Endothelial cell of hepatic sinusoid (primary cell): Measurements from ENCODE around the gene SLC22A3.
"Not testable (repeated sequence)": the region's sequence is repeated elsewhere in the genome, so short reads cannot be mapped to it uniquely, and the experiment has no call there.

Experiments used
- in situ Hi-C: cut with HindIII; loops from 2 replicates; pipeline ENCODE4 v1.10.0; 2017; ENCODE audit warnings: low sequenced_read_pairs

SLC22A3 gene

DNA sequence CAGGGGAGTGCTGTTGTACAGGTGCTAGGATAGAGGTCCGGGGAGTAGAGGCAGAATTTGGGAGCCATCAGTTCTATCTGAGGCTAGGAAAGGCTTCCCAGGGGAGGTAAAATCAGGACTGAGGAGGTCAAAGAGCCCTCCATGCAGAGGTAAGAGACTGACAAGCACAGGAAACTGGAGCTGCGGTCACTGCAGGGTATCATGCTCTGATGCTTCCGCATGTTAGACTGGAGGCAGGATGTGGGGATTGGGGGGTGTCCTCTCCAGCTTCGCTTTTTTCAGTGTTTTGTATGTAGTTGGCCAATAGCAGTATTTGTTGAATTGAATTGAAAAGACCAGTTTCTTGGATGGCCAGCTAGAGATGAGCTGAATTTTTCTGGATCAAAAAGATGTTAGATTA lies 87.8 kb downstream of the SLC22A3 start:
- in situ Hi-C loops, result loop anchor here (5.0 kb wide), 1 partner anchor 66 kb away; no protein-coding TSS in a partner anchor

DNA sequence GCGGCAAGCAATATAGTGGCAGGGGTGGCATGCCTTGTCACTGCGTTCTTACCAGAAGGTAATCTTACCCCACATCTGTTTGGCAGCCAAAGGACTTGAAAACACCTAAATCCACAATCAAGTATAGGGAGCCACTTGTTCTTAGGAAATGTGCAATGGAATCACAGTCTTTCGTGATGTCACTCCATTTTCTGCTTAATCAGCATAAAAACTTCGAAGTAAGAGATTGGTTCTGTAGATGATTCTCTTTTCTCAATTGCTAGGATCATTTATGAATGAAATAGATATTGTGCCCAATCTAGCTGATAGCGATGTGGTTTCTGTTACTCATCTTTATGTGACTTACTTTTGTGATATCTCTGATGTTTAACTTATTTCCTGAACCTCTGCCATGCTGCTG lies 89.0 kb downstream of the SLC22A3 start:
- in situ Hi-C loops, result loop anchor here (5.0 kb wide), 1 partner anchor 65 kb away; no protein-coding TSS in a partner anchor

DNA sequence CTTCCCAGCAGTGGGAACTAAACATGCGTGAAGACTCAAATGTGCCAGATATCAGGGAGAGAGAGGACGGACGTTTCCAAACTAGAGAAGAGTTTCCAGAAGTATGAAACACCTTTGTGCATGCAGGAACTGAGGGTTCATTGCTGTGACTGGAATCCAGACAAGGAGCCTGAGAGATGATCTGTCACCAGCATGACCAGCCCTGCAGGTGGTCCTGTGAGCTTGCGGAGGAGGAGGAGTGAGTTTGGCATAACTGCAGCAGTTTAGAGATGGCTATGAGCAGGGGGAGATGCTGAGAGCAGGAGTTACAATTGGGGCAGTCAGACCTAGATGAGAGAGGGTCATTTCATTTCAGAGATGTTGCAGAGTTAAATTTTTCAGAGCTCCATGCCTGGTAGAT lies 89.6 kb downstream of the SLC22A3 start:
- in situ Hi-C loops, result loop anchor here (5.0 kb wide), 1 partner anchor 65 kb away; no protein-coding TSS in a partner anchor

DNA sequence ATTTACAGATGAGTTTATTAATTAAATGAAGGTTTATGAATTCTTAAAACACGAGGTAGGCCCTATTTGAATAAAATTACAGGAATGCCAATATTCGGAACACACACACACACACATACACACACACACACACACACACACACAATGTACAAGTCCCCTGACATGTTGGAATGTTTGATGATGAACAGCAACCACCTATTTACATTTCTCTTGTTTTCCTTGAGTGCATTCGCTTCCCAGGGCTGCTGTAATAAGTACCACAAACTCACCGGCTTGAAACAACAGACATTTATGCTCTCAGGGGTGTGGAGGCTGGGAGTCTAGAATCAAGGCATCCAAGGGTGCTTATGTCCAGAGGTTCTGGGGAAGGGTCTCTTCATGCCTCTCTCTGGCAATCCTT lies 90.3 kb downstream of the SLC22A3 start:
- in situ Hi-C loops, result loop anchor here (5.0 kb wide), 1 partner anchor 64 kb away; no protein-coding TSS in a partner anchor

DNA sequence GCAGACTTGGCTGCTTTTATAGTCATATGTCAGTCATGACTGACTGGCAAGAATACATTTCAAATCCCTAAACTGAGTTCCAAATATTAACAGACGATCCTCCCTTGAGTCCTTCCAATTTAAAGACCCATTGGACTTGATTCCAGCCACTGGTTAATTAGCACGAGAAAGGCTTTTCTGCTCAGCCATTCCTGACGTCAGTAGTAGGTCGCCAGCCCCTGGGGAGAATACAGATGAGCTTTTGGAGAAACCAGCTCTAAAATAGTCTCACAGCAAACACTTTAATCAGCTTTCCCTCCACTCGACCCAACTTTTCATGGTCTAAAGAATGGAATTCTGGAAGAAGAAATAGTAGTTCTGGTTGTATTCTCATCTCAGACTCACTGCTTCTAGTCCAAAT lies 91.6 kb downstream of the SLC22A3 start:
- in situ Hi-C loops, result loop anchor here (5.0 kb wide), 1 partner anchor 63 kb away; no protein-coding TSS in a partner anchor

DNA sequence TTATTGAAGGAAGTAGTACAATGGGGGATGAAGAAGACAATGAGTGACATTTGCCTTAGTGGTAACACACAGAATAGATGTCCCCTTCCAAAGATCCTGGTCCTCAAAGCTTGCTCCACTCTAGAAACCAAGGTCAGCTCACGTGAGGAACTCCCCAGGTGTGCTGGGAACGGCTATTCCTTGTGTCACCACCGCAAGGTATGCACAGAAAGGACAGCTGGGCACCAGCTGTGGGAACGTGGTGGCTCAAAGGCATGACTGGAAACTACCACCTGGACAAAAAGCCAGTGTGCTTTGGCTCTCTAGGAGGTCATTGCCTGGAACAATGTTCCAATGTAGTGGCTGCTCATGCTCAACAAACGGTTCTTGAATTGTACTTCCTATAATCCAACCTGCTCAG lies 94.0 kb downstream of the SLC22A3 start:
- in situ Hi-C loops, result no loop called here

DNA sequence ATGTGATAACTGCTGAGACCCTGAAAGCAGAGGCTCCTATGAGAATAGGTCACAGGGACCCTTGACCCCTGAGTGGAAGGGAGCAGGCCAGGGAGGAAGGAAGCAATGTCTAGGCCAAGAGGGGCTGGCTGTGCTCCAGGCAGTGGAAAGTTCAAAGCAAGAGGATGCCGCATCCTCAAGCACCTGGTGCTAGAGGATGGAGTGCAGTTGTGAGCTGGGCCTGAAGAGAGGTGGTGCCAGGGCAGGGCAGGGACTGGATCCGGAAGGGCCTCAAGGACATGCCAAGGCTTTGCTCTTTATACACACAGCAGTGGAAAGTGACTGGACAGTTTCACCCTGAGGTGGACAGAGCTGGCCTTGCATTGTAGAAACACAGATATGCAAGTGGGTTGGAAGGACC lies 97.0 kb downstream of the SLC22A3 start:
- in situ Hi-C loops, result no loop called here

DNA sequence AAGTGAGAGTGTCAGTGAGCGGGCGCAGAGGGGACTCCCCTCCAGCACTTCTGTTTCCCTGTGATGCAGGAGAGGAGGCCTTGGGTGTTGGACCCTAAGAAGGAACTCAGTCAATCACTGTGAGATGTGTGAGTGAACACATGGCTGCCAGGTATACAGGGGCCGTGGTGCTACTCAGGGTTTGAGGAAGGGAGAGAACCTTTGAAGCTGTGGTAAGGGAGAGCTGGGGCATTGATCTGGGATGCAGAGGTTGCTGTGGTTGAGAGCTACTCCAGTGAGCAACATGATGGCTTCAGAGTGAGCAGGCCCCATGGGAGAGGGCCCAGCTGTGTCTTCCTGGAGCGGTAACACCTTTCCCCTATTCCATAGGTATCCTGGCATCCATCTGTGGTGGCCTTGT lies 99.2 kb downstream of the SLC22A3 start:
- in situ Hi-C loops, result no loop called here

DNA sequence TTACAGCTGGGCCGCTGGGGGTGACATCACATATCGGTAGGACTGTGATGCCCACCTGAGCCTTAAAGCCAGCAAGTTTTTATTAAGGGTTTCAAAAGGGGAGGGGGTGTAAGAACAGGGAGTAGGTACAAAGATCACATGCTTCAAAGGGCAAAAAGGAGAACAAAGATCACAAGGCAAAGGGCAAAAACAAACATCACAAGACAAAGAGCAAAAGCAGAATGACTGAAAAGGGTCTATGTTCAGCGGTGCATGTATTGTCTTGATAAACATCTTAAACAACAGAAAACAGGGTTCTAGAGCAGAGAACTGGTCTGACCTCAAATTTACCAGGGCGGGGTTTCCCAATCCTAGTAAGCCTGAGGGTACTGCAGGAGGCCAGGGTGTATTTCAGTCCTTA lies 101.6 kb downstream of the SLC22A3 start:
- in situ Hi-C loops, result not testable (repeated sequence)

DNA sequence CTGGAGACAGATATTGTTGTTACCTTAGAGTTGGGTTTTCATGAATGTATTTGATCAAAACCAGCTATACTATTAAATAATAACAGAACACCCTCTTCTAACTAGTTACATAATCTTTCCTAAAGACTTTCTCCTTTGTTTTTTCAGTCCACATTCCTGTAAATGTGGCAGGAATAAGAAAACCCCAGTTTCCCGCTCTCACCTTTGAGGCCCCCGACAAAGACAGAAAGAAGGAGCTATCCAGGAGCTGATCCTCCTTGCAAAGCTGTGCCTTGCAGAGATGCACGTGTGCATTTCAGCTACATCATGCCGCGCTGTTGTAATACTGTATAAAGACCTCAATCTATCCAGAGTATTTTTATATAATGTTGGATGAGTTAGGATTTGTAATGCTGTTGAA lies 102.7 kb downstream of the SLC22A3 start:
- in situ Hi-C loops, result no loop called here

DNA sequence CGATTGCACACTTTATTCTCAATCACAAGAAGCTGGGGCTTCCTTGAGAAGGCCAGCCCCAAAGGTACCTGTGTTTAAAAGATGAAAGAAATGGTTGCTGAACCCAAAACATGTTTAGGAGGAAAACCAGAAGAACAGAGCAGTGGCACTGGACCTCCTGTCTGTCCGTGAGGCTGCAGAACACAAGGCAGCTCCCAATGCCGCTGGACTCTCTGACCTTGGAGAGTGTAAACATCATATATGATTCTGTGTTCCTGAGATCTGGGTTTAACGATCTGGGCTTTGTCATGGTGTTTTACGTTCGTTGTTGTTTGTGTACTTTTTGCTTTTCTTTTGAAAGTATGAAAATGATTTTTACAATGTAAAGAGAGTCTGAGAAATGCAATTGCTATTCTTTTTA lies 106.1 kb downstream of the SLC22A3 start:
- in situ Hi-C loops, result no loop called here

DNA sequence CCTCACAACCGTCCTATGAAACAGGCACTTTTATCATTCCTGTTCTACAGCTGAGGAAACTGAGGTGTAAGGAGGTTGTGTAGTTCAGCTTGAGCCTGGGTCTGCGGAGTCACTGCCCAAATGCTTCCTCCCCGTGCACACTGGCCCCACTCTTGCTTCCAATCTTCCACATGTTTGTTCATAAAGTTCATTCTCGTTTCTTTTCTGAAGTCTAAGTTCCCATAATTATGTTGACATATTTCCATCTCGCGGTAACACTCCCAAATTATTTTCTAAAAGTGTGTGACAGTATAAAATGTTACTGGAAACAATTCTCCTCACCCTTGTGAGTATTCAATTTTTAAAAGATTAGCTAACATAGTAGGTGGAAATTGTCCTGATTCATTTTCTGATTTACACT lies 106.9 kb downstream of the SLC22A3 start:
- in situ Hi-C loops, result no loop called here

DNA sequence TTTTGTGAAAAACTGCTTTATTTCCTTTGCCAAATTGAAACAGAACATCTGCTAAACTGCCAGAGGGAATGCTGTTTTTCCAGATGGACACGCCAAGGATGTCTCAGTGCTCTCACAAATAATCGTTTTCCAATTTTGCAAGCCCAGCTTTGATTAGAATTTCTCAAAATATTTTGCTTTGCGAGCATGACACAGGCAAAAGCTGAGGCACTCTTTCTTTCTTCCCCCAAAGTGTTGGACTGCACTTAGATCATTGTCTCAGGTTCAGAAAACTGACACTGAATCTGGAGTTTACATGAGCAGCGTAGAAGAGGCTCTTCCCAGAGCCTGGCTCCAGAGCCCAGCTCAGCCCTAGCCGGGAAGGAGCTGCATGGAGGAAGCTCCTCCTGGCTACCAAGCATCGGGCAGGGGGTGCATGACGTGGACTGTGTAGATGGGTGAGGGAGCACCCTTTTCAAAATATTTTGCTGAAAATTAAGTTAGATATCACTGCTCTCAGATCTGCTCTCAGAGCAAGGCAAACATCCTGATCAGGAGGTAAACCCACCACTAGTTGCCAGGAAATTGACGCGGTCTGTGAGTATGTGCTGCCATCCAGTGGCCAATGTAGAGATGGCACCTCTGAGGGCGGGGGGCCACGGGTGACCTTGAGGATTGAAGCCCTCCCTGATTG lies 107.5 kb downstream of the SLC22A3 start:
- in situ Hi-C loops, result no loop called here

DNA sequence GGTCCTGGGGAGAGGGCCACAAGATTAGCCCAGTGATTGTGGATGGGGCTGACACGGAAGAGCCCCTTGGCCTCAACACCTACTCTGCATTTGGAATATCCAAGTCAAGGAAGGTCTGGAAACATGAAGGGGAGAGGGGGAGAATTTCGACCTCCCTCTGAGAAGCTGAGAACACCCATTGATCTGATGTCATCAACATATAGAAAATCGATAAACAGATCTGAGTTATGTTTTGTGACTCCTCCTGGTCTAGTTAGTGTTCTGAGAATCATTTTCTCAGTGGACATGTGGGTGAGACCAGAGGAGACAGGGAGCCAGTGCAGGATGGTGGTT lies 108.0 kb downstream of the SLC22A3 start:
- in situ Hi-C loops, result no loop called here

DNA sequence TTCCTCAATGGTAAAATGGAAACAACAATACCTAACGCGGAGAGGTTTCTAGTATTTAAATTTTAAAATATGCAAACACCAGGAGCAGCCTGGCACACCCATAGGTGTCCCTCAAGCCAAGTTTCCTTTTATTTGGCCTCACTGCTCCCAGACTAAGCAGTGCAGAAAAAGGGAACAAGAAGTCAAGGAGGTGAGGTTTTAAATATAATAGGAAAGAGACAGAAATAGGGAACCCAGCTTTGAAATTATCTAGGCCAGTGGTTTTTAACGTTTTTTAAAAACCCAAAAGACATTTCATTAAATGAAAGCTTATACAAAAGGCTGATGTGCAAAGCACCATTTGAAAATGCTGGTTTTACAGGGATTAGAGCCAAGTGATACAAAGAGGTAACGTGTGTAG lies 109.6 kb downstream of the SLC22A3 start:
- in situ Hi-C loops, result no loop called here

DNA sequence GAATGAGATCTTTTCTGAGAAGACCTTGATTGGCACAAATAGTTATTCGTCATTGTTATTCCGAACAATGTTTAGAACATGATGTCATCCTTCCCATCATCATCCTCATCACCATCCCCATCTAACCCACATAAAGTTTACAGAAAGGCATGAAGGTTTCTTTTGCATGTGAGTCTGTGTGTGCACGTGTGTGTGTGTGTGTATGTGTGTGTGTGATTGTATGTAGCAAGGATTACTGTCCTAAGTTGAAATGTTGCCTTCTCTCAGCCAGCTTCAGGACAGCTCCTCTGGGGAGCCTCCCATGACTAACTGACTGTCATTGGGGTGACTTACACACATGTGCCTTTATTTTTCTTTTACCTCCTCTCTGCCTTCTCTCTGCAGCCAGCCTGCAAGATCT lies 113.5 kb downstream of the SLC22A3 start:
- in situ Hi-C loops, result no loop called here

DNA sequence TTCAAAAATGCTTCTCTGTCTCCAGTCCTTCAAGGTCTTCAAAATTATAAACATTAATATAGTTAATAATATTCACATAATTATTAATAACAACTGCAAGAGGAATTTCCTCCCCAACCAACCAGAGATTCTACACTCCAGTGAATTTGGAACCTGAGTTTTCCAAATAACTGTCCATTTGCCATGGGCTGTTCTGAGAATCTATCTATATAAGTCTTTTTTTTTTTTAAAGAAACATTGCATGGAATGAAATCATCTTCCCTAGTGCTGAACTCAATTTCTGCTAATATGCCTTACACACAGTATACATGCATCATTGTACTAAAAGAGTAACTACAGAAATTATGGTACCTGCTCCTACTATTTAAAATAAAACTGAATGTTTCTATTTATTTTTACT lies 113.9 kb downstream of the SLC22A3 start:
- in situ Hi-C loops, result no loop called here

DNA sequence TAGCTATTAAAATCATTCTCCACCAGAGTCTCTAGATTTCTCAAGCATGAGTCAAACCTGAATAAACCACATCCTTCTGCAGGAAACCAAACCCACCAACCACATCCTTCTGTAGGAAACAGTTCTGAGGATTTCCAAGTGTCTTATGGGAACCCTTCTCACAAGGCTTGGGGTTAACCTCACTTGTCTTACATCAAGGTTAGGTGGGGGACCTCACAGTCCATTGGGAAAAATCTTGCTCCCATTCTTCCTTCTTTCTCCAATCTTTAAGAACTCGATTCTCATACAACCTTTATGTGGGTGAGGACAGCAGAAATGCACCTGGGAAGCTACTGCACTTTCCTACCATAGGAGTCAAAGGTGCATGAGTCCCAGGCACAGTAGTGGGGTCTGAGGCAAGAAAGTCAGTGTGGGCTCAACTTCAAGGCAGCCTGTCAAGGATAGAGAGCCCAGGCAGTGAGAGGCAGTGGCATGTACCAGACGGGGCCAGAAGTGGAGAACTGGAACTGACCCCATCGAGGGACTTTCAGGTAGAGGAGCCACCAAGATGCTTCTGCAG lies 114.5 kb downstream of the SLC22A3 start:
- in situ Hi-C loops, result no loop called here

DNA sequence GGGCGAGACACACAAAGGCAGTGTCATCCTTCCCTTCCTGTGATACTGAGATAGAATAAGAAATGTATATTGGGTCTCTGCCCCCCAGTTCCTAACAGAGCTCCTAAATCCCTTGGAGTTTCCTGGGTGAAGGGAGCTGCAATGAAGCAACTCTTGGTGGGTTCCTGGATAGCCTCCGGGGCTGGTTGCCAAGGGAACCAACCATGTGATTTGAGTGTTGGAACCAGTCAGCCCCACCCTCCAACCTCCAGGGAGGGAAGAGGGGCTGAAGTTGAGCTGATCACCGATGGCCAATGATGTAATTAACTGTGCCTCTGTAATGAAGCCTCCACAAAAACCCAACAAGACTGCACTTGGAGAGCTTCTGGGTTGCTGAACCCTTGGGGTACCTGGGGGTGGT lies 116.6 kb downstream of the SLC22A3 start:
- in situ Hi-C loops, result no loop called here

DNA sequence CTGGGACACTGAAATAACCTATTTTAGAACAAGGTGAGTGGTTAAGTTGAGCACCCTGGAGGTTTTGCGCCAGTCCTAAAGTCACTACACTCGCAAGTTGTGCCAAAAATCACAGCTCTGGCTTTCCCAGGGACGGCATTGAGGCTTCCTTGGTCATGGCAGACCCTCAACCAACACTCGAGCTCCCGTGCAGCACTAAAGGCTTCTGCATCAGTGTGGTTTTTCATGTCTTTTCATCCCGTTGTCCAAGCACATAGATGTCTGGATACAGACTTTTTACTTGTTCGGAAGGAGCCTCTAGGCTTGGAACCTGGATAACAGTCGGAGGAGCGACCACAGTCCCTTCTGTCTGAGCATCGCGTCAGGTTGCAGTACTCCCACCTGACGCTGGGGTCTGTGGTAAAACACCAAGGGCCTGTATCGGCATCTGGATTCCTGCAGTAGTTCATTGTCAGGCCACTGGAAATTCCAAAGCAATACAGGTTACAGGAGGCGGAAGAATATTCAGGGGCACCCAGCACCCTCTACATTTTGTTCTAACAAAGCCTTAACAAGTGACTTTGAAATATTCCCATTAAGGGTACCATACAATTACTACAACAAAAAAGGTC lies 119.2 kb downstream of the SLC22A3 start:
- in situ Hi-C loops, result not testable (repeated sequence)

DNA sequence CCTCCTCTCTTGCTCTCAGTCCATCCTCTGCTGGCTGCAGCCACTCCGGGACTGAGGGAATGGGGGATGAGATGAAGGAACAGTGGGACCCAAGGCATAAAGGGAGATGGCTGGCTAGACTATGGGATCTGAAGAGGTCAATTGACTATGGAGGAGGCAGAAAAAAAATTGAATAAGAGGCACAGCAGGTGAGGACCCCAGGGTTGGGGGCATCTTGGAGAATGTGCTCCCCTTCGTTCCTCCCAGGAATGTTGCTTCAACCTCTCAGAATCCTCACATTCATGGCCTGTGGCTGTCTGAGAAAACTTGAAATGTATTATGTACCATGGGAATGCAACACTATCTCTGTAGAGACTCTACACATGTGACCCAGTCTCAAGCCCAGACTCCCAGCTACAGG lies 121.0 kb downstream of the SLC22A3 start:
- in situ Hi-C loops, result no loop called here

DNA sequence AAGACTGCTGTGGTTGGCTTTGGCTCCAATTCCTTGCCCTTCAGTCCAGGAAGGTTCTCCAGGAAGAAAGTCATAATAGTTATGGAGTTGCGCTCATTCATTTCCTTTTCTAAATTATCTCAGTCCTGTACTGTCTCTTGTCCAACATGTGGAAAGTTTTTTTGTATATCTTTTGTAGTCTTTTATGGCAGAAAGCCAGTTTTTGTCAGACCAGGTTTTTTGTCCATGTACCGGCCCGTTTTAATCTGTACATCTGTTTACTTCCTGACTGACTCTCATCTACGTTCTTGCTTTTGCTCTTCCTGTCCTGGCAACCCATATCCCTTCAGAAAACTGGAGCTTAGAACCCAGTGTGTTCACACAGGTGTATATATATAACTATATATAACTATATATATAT lies 127.9 kb downstream of the SLC22A3 start:
- in situ Hi-C loops, result not testable (repeated sequence)
